Erythroblast (primary cell): Measurements from ENCODE around the gene ACAP3.
A peak's percentile ranks its signal among the peaks of the same experiment; 100 is the strongest.

Source experiments
- DNase-seq, 2 experiments: peaks; one replicate each; lab custom pipeline; 2025; lab: John Stamatoyannopoulos, UW
- GATA1 ChIP-seq: IDR thresholded peaks from 2 replicates; pipeline ENCODE4 v1.6.1; 2011; ENCODE audit warnings: low read depth, mild to moderate bottlenecking, control low read depth, low read length, moderate library complexity
- POLR2A ChIP-seq: IDR thresholded peaks from 2 replicates; pipeline ENCODE4 v1.6.1; 2011; ENCODE audit warnings: mild to moderate bottlenecking, low read length

ACAP3 gene

GRCh38 chr1:1338278-1338677 is 30.5 kb upstream of the ACAP3 start:
- TF ChIP-seq GATA1 (no peak), POLR2A (no peak)
- no peak for DNase-seq

GRCh38 chr1:1337793-1338147 is 30.0 kb upstream of the ACAP3 start:
- DNase-seq, result peak in 1 of 2 experiments; percentile 29
- no peak for TF ChIP-seq GATA1
- no peak for TF ChIP-seq POLR2A

DNA sequence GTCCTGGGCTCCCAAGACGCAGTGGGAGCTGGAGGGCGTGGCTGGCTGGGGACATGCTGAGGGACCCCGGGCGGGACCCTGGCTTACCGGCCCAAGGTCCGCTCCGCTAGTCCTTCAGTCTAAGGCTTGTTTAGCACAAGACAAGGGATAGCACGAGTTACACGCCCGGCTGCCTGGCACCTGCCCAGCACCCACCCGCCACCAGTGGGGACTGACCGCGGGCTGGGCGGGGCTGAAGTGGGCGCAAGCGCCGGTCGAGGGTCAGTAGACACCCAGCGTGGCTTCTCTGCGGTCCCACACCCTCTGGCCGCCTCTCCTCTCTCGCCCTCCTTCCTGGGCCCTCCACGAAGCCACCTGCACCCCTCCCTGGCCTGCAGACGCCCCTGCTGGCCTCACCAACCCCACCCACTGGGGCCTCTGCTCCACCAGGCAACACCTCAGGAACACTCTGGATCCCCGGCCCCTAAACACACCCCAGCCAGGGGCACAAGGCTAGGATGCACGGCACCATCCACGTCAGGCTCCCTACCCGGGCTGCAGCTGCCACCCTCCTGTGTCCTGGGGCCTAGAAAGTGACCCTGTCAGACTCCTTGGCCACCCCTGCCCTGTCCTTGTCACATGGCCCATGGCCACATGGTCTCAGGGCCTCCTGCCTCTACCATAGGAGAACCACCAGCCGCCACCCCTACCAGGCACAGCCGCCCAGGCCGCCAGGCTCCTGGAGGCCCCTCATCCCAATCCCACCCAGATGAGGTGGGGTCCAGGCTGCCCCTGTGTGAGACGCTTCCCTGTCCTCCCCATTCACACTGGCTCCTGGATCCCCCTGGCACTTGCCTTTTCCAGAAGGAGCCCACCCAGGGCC is 29.4 kb upstream of the ACAP3 start:
- TF ChIP-seq POLR2A (no peak), GATA1 (no peak)
- DNase-seq, result no peak

DNA sequence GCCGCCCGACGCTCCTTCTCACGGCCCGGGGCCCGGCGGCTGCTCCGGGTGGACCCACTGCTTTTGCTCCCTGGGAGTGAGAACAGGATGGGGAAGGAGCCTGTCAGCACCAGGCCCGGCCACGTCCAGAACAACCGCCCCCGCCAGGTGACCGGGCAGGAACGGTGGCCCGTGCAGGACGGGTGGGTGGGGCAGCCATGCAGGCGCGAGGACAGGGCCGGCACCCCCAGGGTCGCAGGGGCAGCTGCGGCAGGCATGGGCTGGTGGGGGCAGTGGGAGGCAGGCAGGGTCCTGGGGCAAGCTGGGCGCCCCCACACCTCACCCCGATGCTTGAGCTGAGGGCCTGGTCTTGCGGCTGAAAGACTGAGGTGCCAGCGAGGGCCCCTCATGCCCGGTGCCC is 28.7 kb upstream of the ACAP3 start:
- TF ChIP-seq POLR2A, result no peak
- no peak for TF ChIP-seq GATA1

GRCh38 chr1:1335792-1336248 is 28.1 kb upstream of the ACAP3 start:
- no peak for DNase-seq
- TF ChIP-seq POLR2A, result no peak
- no peak for TF ChIP-seq GATA1

More for the DNA sequence above, 28.7 kb upstream of the ACAP3 start:
- no peak for DNase-seq

- DNase-seq, result no peak
- TF ChIP-seq POLR2A, result no peak
- no peak for TF ChIP-seq GATA1
Measured at GRCh38 chr1:1335283-1335682, 27.6 kb upstream of the ACAP3 start.

DNA sequence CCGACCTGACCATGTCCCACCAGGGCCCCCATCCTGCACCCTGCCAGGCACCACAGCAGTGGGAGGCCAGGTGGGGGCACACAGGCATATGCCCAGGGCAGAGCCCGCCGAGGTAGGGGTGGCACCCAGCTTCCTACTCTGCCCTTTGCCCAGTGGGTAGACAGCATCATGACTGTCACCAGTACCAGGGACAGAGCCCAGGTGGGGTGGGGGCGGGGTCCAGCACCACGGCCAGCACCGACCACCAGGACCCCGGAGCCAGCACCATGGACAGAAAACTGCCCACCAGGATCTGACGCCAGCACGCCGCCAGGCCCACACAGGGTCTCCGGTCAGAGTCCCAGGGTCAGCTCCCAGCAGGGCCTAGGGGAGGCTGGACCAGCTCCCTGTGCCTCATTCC is 27.1 kb upstream of the ACAP3 start:
- DNase-seq, result no peak
- TF ChIP-seq POLR2A (no peak), GATA1 (no peak)

DNA sequence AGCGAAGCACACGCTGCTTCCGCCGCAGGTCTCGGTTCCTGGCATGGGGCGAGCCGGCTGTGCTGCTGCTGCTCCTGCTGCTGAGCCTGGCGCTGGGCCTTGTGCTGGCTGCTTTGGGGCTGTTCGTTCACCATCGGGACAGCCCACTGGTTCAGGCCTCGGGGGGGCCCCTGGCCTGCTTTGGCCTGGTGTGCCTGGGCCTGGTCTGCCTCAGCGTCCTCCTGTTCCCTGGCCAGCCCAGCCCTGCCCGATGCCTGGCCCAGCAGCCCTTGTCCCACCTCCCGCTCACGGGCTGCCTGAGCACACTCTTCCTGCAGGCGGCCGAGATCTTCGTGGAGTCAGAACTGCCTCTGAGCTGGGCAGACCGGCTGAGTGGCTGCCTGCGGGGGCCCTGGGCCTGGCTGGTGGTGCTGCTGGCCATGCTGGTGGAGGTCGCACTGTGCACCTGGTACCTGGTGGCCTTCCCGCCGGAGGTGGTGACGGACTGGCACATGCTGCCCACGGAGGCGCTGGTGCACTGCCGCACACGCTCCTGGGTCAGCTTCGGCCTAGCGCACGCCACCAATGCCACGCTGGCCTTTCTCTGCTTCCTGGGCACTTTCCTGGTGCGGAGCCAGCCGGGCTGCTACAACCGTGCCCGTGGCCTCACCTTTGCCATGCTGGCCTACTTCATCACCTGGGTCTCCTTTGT is 26.0 kb upstream of the ACAP3 start:
- DNase-seq, result no peak

GRCh38 chr1:1332774-1333480 is 25.2 kb upstream of the ACAP3 start:
- no peak for TF ChIP-seq GATA1
- no peak for TF ChIP-seq POLR2A
- no peak for DNase-seq

More for the DNA sequence above, 26.0 kb upstream of the ACAP3 start:
- TF ChIP-seq POLR2A (no peak), GATA1 (no peak)

DNA sequence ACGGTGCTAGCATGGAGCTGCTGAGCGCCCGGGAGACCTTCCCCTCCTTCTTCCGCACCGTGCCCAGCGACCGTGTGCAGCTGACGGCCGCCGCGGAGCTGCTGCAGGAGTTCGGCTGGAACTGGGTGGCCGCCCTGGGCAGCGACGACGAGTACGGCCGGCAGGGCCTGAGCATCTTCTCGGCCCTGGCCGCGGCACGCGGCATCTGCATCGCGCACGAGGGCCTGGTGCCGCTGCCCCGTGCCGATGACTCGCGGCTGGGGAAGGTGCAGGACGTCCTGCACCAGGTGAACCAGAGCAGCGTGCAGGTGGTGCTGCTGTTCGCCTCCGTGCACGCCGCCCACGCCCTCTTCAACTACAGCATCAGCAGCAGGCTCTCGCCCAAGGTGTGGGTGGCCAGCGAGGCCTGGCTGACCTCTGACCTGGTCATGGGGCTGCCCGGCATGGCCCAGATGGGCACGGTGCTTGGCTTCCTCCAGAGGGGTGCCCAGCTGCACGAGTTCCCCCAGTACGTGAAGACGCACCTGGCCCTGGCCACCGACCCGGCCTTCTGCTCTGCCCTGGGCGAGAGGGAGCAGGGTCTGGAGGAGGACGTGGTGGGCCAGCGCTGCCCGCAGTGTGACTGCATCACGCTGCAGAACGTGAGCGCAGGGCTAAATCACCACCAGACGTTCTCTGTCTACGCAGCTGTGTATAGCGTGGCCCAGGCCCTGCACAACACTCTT is 24.5 kb upstream of the ACAP3 start:
- DNase-seq, result no peak
- TF ChIP-seq POLR2A, result no peak
- no peak for TF ChIP-seq GATA1

- no peak for DNase-seq
- TF ChIP-seq POLR2A (no peak), GATA1 (no peak)
Measured at GRCh38 chr1:1331068-1331965, 23.6 kb upstream of the ACAP3 start, which contains the start of gene TAS1R3. TAS1R3 (plus strand) TSS chr1:1331280; CDS start chr1:1331346, 66 bp downstream.
